HCT116 (cell line): Measurements from ENCODE around the gene TRMT11. TPM values are rescaled to one million over a fixed set of nuclear protein-coding genes. Genes with fewer than 3 reads are reported as not detected.

Experiments used
- ATAC-seq: fragments of 200-7000 bp; cut with Tn5 transposase; 2 replicates; pipeline ENCODE4 v1.9.1; 2020; ENCODE audit warnings: mild to moderate bottlenecking, moderate library complexity
- BruUV-seq: library from RNA; stranded (reverse); fragments of 400-500 nt; replicated peaks from 2 replicates; lab custom pipeline; 2021; lab: Mats Ljungman, UMichigan
- CTCF ChIA-PET: fragments of 300-600 bp; sonication (Branson Sonifier 250); formaldehyde crosslinking; loops from one replicate; lab custom pipeline; 2021; ENCODE audit warnings: antibody characterized with exemption; lab: Charles Lee
- POLR2A ChIA-PET: fragments of 300-600, 350-600 bp; sonication (Branson Sonifier 250); formaldehyde crosslinking; loops from one replicate; lab custom pipeline; 2021; ENCODE audit warnings: antibody characterized with exemption; lab: Charles Lee
- RAD21 ChIA-PET, 2 experiments: fragments of 300-600 bp; sonication (Branson Sonifier 250); formaldehyde crosslinking; loops; one replicate each; lab custom pipeline; 2023; ENCODE audit warnings: low total read pairs in 2 of 2; ENCODE audit not compliant: uncharacterized antibody in 2 of 2, unreplicated experiment in 2 of 2, low non-redundant PET in 1 of 2; lab: Charles Lee
- DNase-seq: peaks from one replicate; pipeline ENCODE4 v3.0.0-alpha.2; 2010; ENCODE audit warnings: low read depth, low spot score
- H2AFZ ChIP-seq: fragments of 200-600 bp; shearing (Covaris generic), sonication (generic); 2 replicates; pipeline ENCODE4 v1.6.1; 2017; ENCODE audit warnings: low read depth, mixed run types, mixed read lengths, antibody characterized with exemption, low read length; ENCODE audit not compliant: poor library complexity, severe bottlenecking
- H3K27ac ChIP-seq: 2 replicates; pipeline ENCODE4 v1.5.1; 2012; ENCODE audit warnings: low read depth, low read length
- H3K27me3 ChIP-seq: fragments of 200-600 bp; sonication (generic); 2 replicates; pipeline ENCODE4 v1.6.1; 2016; ENCODE audit warnings: mixed run types, low read length, mixed read lengths; ENCODE audit not compliant: insufficient read depth
- H3K36me3 ChIP-seq, 2 experiments: fragments of 200-500 bp in 1 of 2; fragments of 200-600 bp in 1 of 2; sonication (Bioruptor generic) in 1 of 2; sonication (generic) in 1 of 2; 2 replicates each; pipeline versions ENCODE4 v1.5.1 to v1.6.1; 2014 to 2016; ENCODE audit warnings: low read length in 2 of 2, inconsistent platforms in 1 of 2, mixed read lengths in 1 of 2, mixed run types in 1 of 2; ENCODE audit not compliant: insufficient read depth in 2 of 2, control insufficient read depth in 1 of 2
- H3K4me1 ChIP-seq, 2 experiments: fragments of 200-600 bp in 1 of 2; sonication (generic) in 1 of 2; 2 replicates each; pipeline versions ENCODE4 v1.5.1 to v1.6.1; 2012 to 2017; ENCODE audit warnings: low read length in 2 of 2, inconsistent platforms in 1 of 2, mild to moderate bottlenecking in 1 of 2, mixed read lengths in 1 of 2, mixed run types in 1 of 2, moderate library complexity in 1 of 2; ENCODE audit not compliant: insufficient read depth in 2 of 2, control insufficient read depth in 1 of 2
- H3K4me2 ChIP-seq: fragments of 200-600 bp; sonication (generic); 2 replicates; pipeline ENCODE4 v1.6.1; 2017; ENCODE audit warnings: mixed run types, low read length, mixed read lengths
- H3K4me3 ChIP-seq, 2 experiments: fragments of 200-600 bp in 1 of 2; sonication (generic) in 1 of 2; replicated peaks in 1 of 2; 2 replicates each; pipeline ENCODE4 v1.5.1; 2011 to 2016; ENCODE audit warnings: low read length in 2 of 2, control low read depth in 1 of 2, low read depth in 1 of 2, mild to moderate bottlenecking in 1 of 2, mixed read lengths in 1 of 2, mixed run types in 1 of 2
- H3K79me2 ChIP-seq: fragments of 200-600 bp; sonication (generic); 2 replicates; pipeline ENCODE4 v1.6.1; 2017; ENCODE audit warnings: mild to moderate bottlenecking, mixed run types, low read length, moderate library complexity, mixed read lengths; ENCODE audit not compliant: insufficient read depth
- H3K9ac ChIP-seq: fragments of 200-600 bp; sonication (generic); 2 replicates; pipeline ENCODE4 v1.6.1; 2016; ENCODE audit warnings: low read length, mixed read lengths
- H3K9me2 ChIP-seq: fragments of 200-600 bp; sonication (generic), shearing (Covaris generic); 2 replicates; pipeline ENCODE4 v1.6.1; 2017; ENCODE audit warnings: mixed run types, mild to moderate bottlenecking, moderate library complexity; ENCODE audit not compliant: insufficient read depth
- H3K9me3 ChIP-seq, 2 experiments: fragments of 200-500 bp in 1 of 2; fragments of 200-600 bp in 1 of 2; sonication (Bioruptor generic) in 1 of 2; sonication (generic) in 1 of 2; 2 replicates each; pipeline ENCODE4 v1.6.1; 2014 to 2017; ENCODE audit warnings: low read length in 2 of 2, mixed read lengths in 2 of 2, inconsistent platforms in 1 of 2, low read depth in 1 of 2, mild to moderate bottlenecking in 1 of 2, mixed run types in 1 of 2, moderate library complexity in 1 of 2; ENCODE audit not compliant: control insufficient read depth in 1 of 2, insufficient read depth in 1 of 2
- H4K20me1 ChIP-seq: fragments of 200-600 bp; sonication (generic), shearing (Covaris generic); 2 replicates; pipeline ENCODE4 v1.6.1; 2017; ENCODE audit warnings: mixed run types, mild to moderate bottlenecking, moderate library complexity; ENCODE audit not compliant: insufficient read depth
- CEBPB ChIP-seq: IDR thresholded peaks from 2 replicates; pipeline ENCODE4 v1.6.1; 2012; ENCODE audit warnings: low read depth
- EGR1 ChIP-seq: IDR thresholded peaks from 2 replicates; pipeline ENCODE4 v1.6.1; 2012; ENCODE audit warnings: low read depth
- EZH2 ChIP-seq: fragments of 200-600 bp; sonication (generic); IDR thresholded peaks from 2 replicates; pipeline ENCODE4 v1.6.1; 2017; ENCODE audit warnings: antibody characterized with exemption, mixed run types
- JUND ChIP-seq: IDR thresholded peaks from 2 replicates; pipeline ENCODE4 v1.6.1; 2012
- POLR2A ChIP-seq: IDR thresholded peaks from 2 replicates; pipeline ENCODE4 v1.7.0; 2011; ENCODE audit warnings: borderline replicate concordance; ENCODE audit not compliant: insufficient read depth, insufficient read length; ENCODE audit errors: extremely low read depth
- RAD21 ChIP-seq: IDR thresholded peaks from 2 replicates; pipeline ENCODE4 v1.6.1; 2012; ENCODE audit warnings: low read depth, mild to moderate bottlenecking
- REST ChIP-seq: IDR thresholded peaks from 2 replicates; pipeline ENCODE4 v1.6.1; 2012; ENCODE audit warnings: low read depth
- TCF7L2 ChIP-seq: IDR thresholded peaks from 2 replicates; pipeline ENCODE4 v1.7.0; 2011; ENCODE audit warnings: borderline replicate concordance, inconsistent platforms; ENCODE audit not compliant: insufficient read depth, insufficient read length; ENCODE audit errors: extremely low read depth
- YY1 ChIP-seq: IDR thresholded peaks from 2 replicates; pipeline ENCODE4 v1.6.1; 2011; ENCODE audit warnings: low read length, low read depth, moderate library complexity, mild to moderate bottlenecking; ENCODE audit not compliant: insufficient replicate concordance; ENCODE audit errors: extremely low read depth
- ZFX ChIP-seq: fragments of 450-650 bp; IDR thresholded peaks from 2 replicates; pipeline ENCODE4 v1.6.1; 2017
- ZNF274 ChIP-seq: fragments of 200-500 bp; sonication (Bioruptor generic); IDR thresholded peaks from 2 replicates; pipeline ENCODE4 v1.6.1; 2014; ENCODE audit warnings: mild to moderate bottlenecking, low read depth, low read length, inconsistent platforms
- intact Hi-C: fragments of 100-400 bp; cut with micrococcal nuclease; formaldehyde crosslinking; loops from 2 replicates; pipeline ENCODE4 v1.10.0; 2022
- total RNA-seq: library from RNA; stranded (reverse); gene quantifications from one replicate; pipeline ENCODE4 v1.2.1, GENCODE V29; 2021; ENCODE audit not compliant: unreplicated experiment
- TF ChIP-seq, protein P1 (sequence below), 3 experiments: fragments of 200-600 bp in 1 of 3; sonication (generic) in 1 of 3; IDR thresholded peaks in 2 of 3; conservative IDR thresholded peaks in 1 of 3; 2 replicates each; pipeline ENCODE4 v1.5.1; 2012 to 2017; ENCODE audit warnings: low read depth in 2 of 3, low read length in 2 of 3, antibody characterized with exemption in 1 of 3, borderline replicate concordance in 1 of 3, control low read depth in 1 of 3, mild to moderate bottlenecking in 1 of 3, mixed read lengths in 1 of 3, mixed run types in 1 of 3, moderate library complexity in 1 of 3; ENCODE audit not compliant: insufficient read depth in 1 of 3
- TF ChIP-seq, protein P2 (sequence below): IDR thresholded peaks from 2 replicates; pipeline ENCODE4 v1.6.1; 2012
- TF ChIP-seq, protein P3 (sequence below): IDR thresholded peaks from 2 replicates; pipeline ENCODE4 v1.6.1; 2011; ENCODE audit warnings: mild to moderate bottlenecking, low read length, moderate library complexity; ENCODE audit not compliant: insufficient replicate concordance; ENCODE audit errors: extremely low read depth

Gene TRMT11
- total RNA-seq, 1 experiment from 2014 or later: 41.8 TPM

DNA sequence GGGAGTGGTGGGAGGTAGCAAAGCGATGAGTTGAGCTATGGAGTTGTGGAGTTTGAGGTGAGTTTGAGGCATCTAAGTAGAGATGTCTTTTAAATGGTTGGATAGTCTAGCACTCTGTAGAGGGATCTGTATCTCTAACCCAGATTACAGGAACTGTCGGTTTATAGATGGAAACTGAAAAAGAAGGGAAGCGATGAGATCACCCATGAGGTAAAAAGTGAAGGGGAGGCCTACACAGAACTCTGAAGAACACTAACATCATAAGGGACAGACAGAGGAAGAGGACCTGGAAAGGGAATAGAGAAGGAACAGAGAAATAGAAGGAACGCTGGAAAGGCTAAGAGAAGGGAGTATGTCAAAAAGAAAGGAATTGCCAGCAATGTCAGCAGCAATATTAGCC lies 27.3 kb upstream of the TRMT11 start (continued):
- no peak for TF ChIP-seq REST
- no peak for TF ChIP-seq RAD21
- TF ChIP-seq, protein P1, sequence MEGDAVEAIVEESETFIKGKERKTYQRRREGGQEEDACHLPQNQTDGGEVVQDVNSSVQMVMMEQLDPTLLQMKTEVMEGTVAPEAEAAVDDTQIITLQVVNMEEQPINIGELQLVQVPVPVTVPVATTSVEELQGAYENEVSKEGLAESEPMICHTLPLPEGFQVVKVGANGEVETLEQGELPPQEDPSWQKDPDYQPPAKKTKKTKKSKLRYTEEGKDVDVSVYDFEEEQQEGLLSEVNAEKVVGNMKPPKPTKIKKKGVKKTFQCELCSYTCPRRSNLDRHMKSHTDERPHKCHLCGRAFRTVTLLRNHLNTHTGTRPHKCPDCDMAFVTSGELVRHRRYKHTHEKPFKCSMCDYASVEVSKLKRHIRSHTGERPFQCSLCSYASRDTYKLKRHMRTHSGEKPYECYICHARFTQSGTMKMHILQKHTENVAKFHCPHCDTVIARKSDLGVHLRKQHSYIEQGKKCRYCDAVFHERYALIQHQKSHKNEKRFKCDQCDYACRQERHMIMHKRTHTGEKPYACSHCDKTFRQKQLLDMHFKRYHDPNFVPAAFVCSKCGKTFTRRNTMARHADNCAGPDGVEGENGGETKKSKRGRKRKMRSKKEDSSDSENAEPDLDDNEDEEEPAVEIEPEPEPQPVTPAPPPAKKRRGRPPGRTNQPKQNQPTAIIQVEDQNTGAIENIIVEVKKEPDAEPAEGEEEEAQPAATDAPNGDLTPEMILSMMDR (IDR thresholded peaks at IDR 0.05 in 2 of 3, conservative IDR thresholded peaks at IDR 0.05 in 1 of 3; ENCODE audit: borderline replicate concordance in 1 of 3, insufficient read depth in 1 of 3, low read depth in 2 of 3, low read length in 2 of 3): no peak
- TF ChIP-seq YY1: no peak

DNA sequence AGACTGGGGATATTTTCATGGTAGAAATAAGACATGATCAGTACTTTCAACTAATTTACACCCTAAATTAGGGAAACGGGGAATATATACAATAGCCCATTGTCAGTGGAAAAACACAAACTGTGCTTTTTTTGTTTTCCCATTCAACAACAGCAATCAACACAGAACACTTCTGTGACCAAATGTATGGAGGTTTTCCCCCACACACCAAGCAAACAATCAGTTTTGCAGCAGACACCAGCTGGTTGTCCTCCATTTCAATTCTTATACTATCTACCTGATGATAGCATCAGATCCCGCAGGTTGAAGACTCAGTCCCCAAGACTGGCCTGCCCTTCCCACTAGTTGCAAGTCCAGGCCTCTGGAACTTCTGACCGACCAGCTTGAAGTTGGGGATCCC lies 25.2 kb upstream of the TRMT11 start:
- BruUV-seq: no TSS peak
- DNase-seq (no peak), ATAC-seq (no peak)
- Histone ChIP-seq H3K36me3 (no peaks in the 10 kb centered on the region), H3K27me3 (no peaks in the 10 kb centered on the region), H3K27ac (no peak overlapping the region), H3K4me2 (no peak overlapping the region), H3K9ac (no peak overlapping the region), H4K20me1 (no peaks in the 10 kb centered on the region), H2AFZ (no peak overlapping the region), H3K9me2 (no peaks in the 10 kb centered on the region), H3K79me2 (peaks cover 4% of the 10 kb centered on the region), H3K4me3 (no peak overlapping the region), H3K4me1 (peaks cover 8 to 14% of the 10 kb centered on the region in 2 experiments; a peak in 3 of 4 replicates), H3K9me3 (no peaks in the 10 kb centered on the region)
- ChIA-PET POLR2A (no interaction called here), CTCF (no interaction called here), RAD21 (no interaction called here)
- intact Hi-C loops: no loop called here
- TF ChIP-seq ZNF274 (no peak), CEBPB (no peak), EGR1 (no peak), POLR2A (no peak), TCF7L2 (no peak), JUND (no peak), YY1 (no peak), EZH2 (no peak), ZFX (no peak)
- TF ChIP-seq, protein P2, sequence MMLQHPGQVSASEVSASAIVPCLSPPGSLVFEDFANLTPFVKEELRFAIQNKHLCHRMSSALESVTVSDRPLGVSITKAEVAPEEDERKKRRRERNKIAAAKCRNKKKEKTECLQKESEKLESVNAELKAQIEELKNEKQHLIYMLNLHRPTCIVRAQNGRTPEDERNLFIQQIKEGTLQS: no peak
- TF ChIP-seq, protein P3, sequence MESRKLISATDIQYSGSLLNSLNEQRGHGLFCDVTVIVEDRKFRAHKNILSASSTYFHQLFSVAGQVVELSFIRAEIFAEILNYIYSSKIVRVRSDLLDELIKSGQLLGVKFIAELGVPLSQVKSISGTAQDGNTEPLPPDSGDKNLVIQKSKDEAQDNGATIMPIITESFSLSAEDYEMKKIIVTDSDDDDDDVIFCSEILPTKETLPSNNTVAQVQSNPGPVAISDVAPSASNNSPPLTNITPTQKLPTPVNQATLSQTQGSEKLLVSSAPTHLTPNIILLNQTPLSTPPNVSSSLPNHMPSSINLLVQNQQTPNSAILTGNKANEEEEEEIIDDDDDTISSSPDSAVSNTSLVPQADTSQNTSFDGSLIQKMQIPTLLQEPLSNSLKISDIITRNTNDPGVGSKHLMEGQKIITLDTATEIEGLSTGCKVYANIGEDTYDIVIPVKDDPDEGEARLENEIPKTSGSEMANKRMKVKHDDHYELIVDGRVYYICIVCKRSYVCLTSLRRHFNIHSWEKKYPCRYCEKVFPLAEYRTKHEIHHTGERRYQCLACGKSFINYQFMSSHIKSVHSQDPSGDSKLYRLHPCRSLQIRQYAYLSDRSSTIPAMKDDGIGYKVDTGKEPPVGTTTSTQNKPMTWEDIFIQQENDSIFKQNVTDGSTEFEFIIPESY: no peak
- TF ChIP-seq, protein P1 (IDR thresholded peaks at IDR 0.05 in 2 of 3, conservative IDR thresholded peaks at IDR 0.05 in 1 of 3; ENCODE audit: borderline replicate concordance in 1 of 3, insufficient read depth in 1 of 3, low read depth in 2 of 3, low read length in 2 of 3): no peak
